GM12878 (cell line): ENCODE results near the gene DDX56. TPM values are rescaled to one million over a fixed set of nuclear protein-coding genes. Genes with fewer than 3 reads are reported as not detected.

Experiments
- ATAC-seq: fragments of 200-7000 bp; cut with Tn5 transposase; 3 replicates; pipeline ENCODE4 v1.9.1; 2020; ENCODE audit warnings: mild to moderate bottlenecking, moderate library complexity
- BruUV-seq: library from RNA; stranded (reverse); fragments of 400-500 nt; replicated peaks from 2 replicates; lab custom pipeline; 2021; lab: Mats Ljungman, UMichigan
- CTCF ChIA-PET: fragments of 300-600 bp; sonication (Branson Sonifier 250); formaldehyde crosslinking; extraction: SDS; loops from one replicate; lab custom pipeline; 2021; ENCODE audit warnings: inconsistent platforms; lab: Yijun Ruan, JAX
- POLR2A ChIA-PET: fragments of 350-600 bp; formaldehyde crosslinking; extraction: SDS; loops from one replicate; lab custom pipeline; 2021; ENCODE audit warnings: inconsistent platforms; lab: Charles Lee
- RAD21 ChIA-PET: fragments of 300-600 bp; sonication (Branson Sonifier 250); formaldehyde crosslinking; loops from one replicate; lab custom pipeline; 2023; ENCODE audit warnings: antibody characterized with exemption; ENCODE audit not compliant: unreplicated experiment; lab: Charles Lee
- SMC1A ChIA-PET: fragments of 300-600 bp; sonication (Branson Sonifier 250); formaldehyde crosslinking; loops from one replicate; lab custom pipeline; 2023; ENCODE audit not compliant: unreplicated experiment, uncharacterized antibody; lab: Charles Lee
- DNase-seq: peaks from one replicate; pipeline ENCODE4 v3.0.0-alpha.2; 2011; ENCODE audit warnings: low read depth, low spot score
- FAIRE-seq: peaks from 3 replicates; lab custom pipeline; 2011; peaks lifted over from hg19 to GRCh38; lab: Jason Lieb, UNC
- H2AFZ ChIP-seq: 2 replicates; pipeline ENCODE4 v1.6.0; 2011; ENCODE audit warnings: low read depth, low read length, control low read depth; ENCODE audit not compliant: control insufficient read depth
- H3K27ac ChIP-seq: 2 replicates; pipeline ENCODE4 v1.5.1; 2011; ENCODE audit warnings: control low read depth; ENCODE audit not compliant: control insufficient read depth, insufficient read depth
- H3K27me3 ChIP-seq, 2 experiments: replicated peaks in 1 of 2; 2 replicates each; pipeline versions ENCODE4 v1.6.0 to v1.6.1; 2011; ENCODE audit warnings: low read length in 1 of 2; ENCODE audit not compliant: control insufficient read depth in 2 of 2, insufficient read depth in 2 of 2
- H3K36me3 ChIP-seq, 2 experiments: 2 replicates each; pipeline ENCODE4 v1.5.1; 2011; ENCODE audit warnings: low read length in 1 of 2; ENCODE audit not compliant: control insufficient read depth in 2 of 2, insufficient read depth in 2 of 2
- H3K4me1 ChIP-seq: 2 replicates; pipeline ENCODE4 v1.6.1; 2011; ENCODE audit warnings: mild to moderate bottlenecking, low read length, moderate library complexity, mixed read lengths; ENCODE audit not compliant: control insufficient read depth, insufficient read depth
- H3K4me2 ChIP-seq: 2 replicates; pipeline ENCODE4 v1.6.0; 2011; ENCODE audit warnings: control low read depth; ENCODE audit not compliant: control insufficient read depth, insufficient read depth
- H3K4me3 ChIP-seq: fragments of 200-600 bp; sonication (generic); 2 replicates; pipeline ENCODE4 v1.5.1; 2016
- H3K79me2 ChIP-seq: 2 replicates; pipeline ENCODE4 v1.6.0; 2011; ENCODE audit warnings: low read length; ENCODE audit not compliant: control insufficient read depth, insufficient read depth
- H3K9ac ChIP-seq: 2 replicates; pipeline ENCODE4 v1.8.0; 2011; ENCODE audit warnings: low read length, control low read depth, mixed read lengths; ENCODE audit not compliant: control insufficient read depth, insufficient read depth
- H3K9me3 ChIP-seq: replicated peaks from 3 replicates; pipeline ENCODE4 v1.5.1; 2011; ENCODE audit warnings: mild to moderate bottlenecking, low read length; ENCODE audit not compliant: control insufficient read depth, insufficient read depth
- H4K20me1 ChIP-seq: 2 replicates; pipeline ENCODE4 v1.6.0; 2011; ENCODE audit not compliant: control insufficient read depth, insufficient read depth
- CHD4 ChIP-seq: fragments of 200-600 bp; sonication (generic); IDR thresholded peaks from 2 replicates; pipeline ENCODE4 v1.6.1; 2016; ENCODE audit warnings: mild to moderate bottlenecking
- EP300 ChIP-seq, 2 experiments: fragments of 150-350 bp in 1 of 2; IDR thresholded peaks; 2 replicates each; pipeline ENCODE4 v1.6.1; 2011 to 2012; ENCODE audit warnings: low read depth in 2 of 2, low read length in 2 of 2, borderline replicate concordance in 1 of 2, improper control_type of control experiment in 1 of 2, inconsistent platforms in 1 of 2; ENCODE audit not compliant: control insufficient read depth in 1 of 2
- FOS ChIP-seq: IDR thresholded peaks from 3 replicates; pipeline ENCODE4 v1.6.1; 2011; ENCODE audit warnings: borderline replicate concordance; ENCODE audit not compliant: insufficient read length; ENCODE audit errors: extremely low read depth
- RB1 ChIP-seq: fragments of 450-650 bp; formaldehyde crosslinking; IDR thresholded peaks from 2 replicates; pipeline ENCODE4 v1.6.1; 2017; ENCODE audit warnings: mild to moderate bottlenecking, borderline replicate concordance
- SKIL ChIP-seq: fragments of 450-650 bp; IDR thresholded peaks from 2 replicates; pipeline ENCODE4 v1.6.1; 2017; ENCODE audit warnings: mild to moderate bottlenecking, low read depth, inconsistent platforms; ENCODE audit not compliant: poor library complexity, severe bottlenecking
- WGBS: methylation state at CpG from one replicate; pipeline ENCODE4 v1.1.6; 2016; ENCODE audit warnings: low lambda C conversion rate; ENCODE audit not compliant: insufficient replicate concordance, insufficient coverage; ENCODE audit errors: missing lambda C conversion rate; 5-methylcytosine and 5-hydroxymethylcytosine counted together
- in situ Hi-C: fragments of 300-500 bp; cut with MboI; formaldehyde crosslinking; loops from 9 replicates; pipeline ENCODE4 v1.14.3; 2018; ENCODE audit warnings: mixed read lengths
- intact Hi-C: fragments of 100-400 bp; cut with micrococcal nuclease; formaldehyde crosslinking; loops from one replicate; pipeline ENCODE4 v1.14.2; 2022; ENCODE audit not compliant: unreplicated experiment
- polyA plus RNA-seq, 11 experiments: library from polyadenylated mRNA; depleted of rRNA in 4 of 11; unstranded in 6 of 11; stranded (reverse) in 5 of 11; fragments of >200 nt; fragmentation: Nextera tagmentation in 4 of 11; fragmentation: Illumina TruSeq in 1 of 11; extraction: Ambion mirVana in 4 of 11; extraction: Trizol in 1 of 11; gene quantifications; 1 replicate in 1 of 11; 2 replicates in 10 of 11; pipeline versions ENCODE4 v1.2.1 to v1.2.3, GENCODE V29; 2011 to 2016; ENCODE audit warnings: inconsistent platforms in 2 of 11, missing spikeins in 2 of 11, low read depth in 1 of 11
- total RNA-seq, 4 experiments: library from RNA; depleted of rRNA in 3 of 4; stranded (reverse); fragments of >200 nt in 3 of 4; fragmentation: Illumina TruSeq in 1 of 4; extraction: Trizol in 1 of 4; gene quantifications; 2 replicates each; pipeline versions ENCODE4 v1.2.1 to v1.2.3, GENCODE V29; 2013 to 2021

The DDX56 gene
- total and polyA plus RNA-seq, 10 of the 15 experiments (the other 5 are each of a cell fraction or from before 2014, with no cell fraction given), result 19.8 to 136 (median 81.3) TPM

GRCh38 chr7:44538093-44538797 lies 35.5 kb downstream of the DDX56 start (continued):
- TF ChIP-seq SKIL (no peak), CHD4 (no peak), FOS (no peak)

- ATAC-seq, result no peak
- ChIA-PET SMC1A (no interaction called here), CTCF (interaction anchor here (0.6 to 4.5 kb wide), 4 partner anchors 18 to 92 kb away, joined by 3 to 28 read pairs (median 3); partner anchors contain the start of gene NUDCD3), POLR2A (no interaction called here), RAD21 (no interaction called here)
- FAIRE-seq, result no peak
- Histone ChIP-seq H3K36me3 (no peaks in the 10 kb centered on the region), H3K4me1 (no peaks in the 10 kb centered on the region), H3K4me3 (no peak overlapping the region), H3K79me2 (no peaks in the 10 kb centered on the region), H4K20me1 (no peaks in the 10 kb centered on the region), H3K4me2 (no peak overlapping the region), H3K9me3 (no peaks in the 10 kb centered on the region), H2AFZ (no peak overlapping the region), H3K27ac (no peak overlapping the region), H3K27me3 (no peaks in the 10 kb centered on the region; a peak in 1 of 4 replicates), H3K9ac (no peak overlapping the region)
- in situ Hi-C loops (no loop called here), intact Hi-C loops (no loop called here)
- TF ChIP-seq RB1, result no peak
- no peak for TF ChIP-seq EP300 (IDR thresholded peaks at IDR 0.05; ENCODE audit: borderline replicate concordance in 1 of 2, control insufficient read depth in 1 of 2, low read depth in 2 of 2, low read length in 2 of 2)
- no TSS peak for BruUV-seq
- WGBS, result 64% methylated on average over 6 of the region's 6 CpGs
- DNase-seq, result no peak
These were observed 36.3 kb downstream of the DDX56 start for GRCh38 chr7:44537442-44537841.
